HG03280 (cell line): ENCODE measurements around the gene SRPX.

Experiments used
- ATAC-seq: cut with Tn5 transposase; IDR thresholded peaks from one replicate; pipeline ENCODE4 v1.9.1; 2021; ENCODE audit warnings: mild to moderate bottlenecking, moderate library complexity; ENCODE audit not compliant: unreplicated experiment

SRPX gene

DNA sequence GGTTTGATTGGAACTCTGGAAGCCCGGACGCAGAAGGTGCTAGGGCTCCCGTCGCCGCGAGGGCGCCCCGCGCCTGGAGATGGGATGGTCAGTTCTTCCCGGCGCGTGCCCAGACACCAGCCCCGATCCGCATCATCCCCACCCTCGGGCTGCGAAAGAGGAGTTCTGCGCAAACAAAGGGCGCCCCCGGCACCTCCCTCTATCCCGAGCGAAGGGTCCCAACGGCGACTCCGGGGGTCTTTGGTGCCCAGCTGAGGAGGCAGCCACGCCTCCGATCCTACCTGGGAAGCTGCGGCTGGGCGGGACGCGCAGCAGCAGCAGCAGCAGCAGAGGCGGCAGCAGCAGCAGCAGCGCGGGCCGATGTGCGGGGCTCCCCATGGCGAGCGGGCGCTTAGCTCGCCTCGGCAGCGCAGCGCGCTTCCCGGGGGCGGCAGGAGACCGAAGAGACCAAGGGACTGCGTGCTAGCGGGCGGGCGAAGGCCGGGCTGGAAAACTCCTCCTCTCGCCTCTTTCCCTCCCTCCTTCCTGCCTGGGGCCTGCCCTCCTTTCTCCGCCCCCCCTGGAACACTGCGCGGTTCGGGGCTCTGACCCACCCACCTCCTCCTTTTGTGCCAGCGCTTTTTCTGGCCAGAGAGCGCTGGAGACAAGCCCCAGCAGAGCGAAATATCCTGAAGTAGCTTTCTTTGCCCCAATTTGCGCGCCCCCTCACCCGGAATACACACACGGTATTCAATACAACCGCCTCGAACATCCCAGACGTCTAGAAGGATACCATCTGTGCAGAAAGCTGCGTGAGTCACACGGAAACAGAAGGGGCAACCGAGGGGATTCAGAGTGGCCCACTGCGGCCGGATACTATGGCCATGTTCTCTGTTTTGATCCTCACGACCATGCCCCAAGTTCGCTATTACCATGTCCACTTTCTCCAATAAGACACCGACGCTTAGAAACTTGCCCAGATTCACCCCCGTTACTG is at the start of gene SRPX:
SRPX (minus strand) TSS at position 457 of the 976 bp plus-strand sequence; CDS start at position 378, 79 bp downstream.
- no peak for ATAC-seq

GRCh38 chrX:38268011-38268410 is 47.3 kb upstream of the SRPX start:
- ATAC-seq: no peak

- no peak for ATAC-seq
Observed at GRCh38 chrX:38262715-38263620, 42.3 kb upstream of the SRPX start.

DNA sequence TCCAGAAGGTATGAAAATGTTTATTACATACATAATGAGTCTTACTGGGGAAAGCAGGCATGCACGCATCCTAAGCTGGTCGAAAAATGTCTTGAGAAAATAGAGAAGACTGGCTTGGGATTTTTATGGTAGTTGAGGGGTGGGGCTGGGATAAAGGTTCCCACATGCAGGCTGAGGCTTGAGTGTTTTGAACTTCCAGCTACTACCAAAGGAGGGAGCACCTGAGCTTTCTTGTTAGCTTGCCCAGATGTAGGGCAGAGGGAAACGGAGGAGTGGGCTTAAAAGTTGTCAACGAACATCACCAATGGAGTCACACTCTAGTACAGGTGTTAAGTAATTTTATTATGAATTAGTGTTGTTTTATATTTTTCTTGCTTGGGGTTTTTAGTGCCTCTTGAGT is 39.6 kb upstream of the SRPX start:
- peak; percentile 60 for ATAC-seq

GRCh38 chrX:38256019-38256418 is 35.3 kb upstream of the SRPX start:
- ATAC-seq: no peak

DNA sequence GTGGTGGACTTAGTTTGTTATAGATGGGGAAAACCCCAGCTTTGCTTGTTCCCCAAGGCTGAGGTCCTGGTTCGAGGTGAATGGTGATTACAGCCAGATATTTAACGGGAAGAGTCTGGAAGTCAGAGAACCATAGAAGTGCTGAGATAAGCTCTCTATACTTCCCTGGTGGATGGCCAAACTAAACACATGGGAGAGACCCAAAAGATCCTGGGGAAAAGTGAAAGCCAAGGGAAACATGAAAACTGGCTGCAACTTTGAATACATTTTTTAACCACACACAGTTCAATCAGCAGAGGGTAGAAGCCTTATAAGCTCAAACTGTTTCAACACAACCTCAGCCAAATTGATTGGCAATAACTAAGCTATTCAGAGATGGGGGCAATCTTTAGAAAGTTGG is 29.3 kb upstream of the SRPX start:
- ATAC-seq: no peak

DNA sequence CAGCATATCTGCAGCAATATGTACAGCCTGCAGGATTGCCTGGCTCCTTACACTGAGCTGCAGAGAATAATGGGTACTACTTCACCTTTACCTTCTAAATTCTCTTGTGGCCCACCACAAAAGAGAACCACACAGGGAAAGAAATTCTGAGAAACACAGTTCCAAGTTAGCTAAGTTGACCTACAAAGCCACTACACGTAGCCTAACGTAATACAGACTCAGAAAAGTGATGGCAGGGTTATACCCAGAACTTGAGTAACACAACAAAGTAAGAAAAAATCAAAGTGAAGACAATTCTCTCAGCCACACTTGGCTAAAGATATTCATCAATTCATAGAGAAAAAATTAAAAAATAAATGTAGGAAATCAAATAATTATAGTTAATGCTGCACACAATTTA is 26.4 kb upstream of the SRPX start:
- ATAC-seq: no peak

DNA sequence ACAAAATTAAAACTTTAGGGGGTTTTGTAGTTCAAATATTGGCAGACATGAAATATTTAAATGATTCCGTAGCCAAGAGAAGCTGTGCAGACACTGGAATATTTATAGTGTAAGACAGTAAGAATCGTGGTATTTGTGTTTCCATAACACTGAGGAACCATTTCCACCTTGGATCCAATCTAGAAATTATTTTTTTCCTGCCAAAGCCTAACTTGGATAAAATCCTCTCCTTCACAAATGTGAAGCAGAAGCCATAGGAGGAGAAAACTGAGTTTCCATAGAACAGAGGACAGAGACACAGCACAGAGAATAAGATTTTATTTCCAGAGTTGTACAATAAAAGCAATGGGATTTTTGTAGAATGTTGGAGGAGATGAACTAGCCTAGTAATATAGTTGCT is 19.9 kb upstream of the SRPX start:
- no peak for ATAC-seq

- ATAC-seq: no peak
Observed at GRCh38 chrX:38236901-38237615, 16.4 kb upstream of the SRPX start.

GRCh38 chrX:38233891-38234667 is 13.4 kb upstream of the SRPX start:
- no peak for ATAC-seq

DNA sequence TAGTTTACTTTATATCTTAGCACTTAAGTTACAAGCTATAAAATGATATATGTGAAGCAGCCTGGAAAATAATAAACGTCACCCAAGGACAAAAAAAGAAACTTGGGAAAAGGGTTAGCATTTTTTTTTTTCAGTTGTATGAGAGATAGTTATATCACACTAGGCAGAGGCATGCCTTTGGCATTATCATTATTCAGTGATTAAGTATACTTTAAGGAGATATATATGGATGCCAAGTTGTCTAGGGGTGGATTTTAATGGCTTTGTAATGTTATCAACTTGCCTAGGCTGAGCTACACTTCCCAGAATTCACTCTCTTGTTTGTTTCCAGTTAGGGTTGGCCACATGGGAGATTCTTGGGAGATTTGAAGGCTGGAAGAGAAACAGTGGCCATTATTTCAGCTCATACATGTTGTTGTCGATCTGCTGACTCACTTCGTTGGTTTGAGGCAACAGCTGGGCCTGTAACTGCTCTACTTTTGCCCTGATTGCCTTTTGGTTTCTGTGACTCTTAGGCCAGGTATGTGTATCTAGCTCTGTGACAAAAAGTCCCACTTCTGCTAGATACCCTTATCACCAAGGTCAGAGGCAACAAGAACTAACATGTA is 11.5 kb upstream of the SRPX start:
- ATAC-seq: no peak

- no peak for ATAC-seq
Observed at GRCh38 chrX:38225093-38225492, 4.4 kb upstream of the SRPX start.

GRCh38 chrX:38224160-38224559 is 3.5 kb upstream of the SRPX start:
- ATAC-seq: no peak

DNA sequence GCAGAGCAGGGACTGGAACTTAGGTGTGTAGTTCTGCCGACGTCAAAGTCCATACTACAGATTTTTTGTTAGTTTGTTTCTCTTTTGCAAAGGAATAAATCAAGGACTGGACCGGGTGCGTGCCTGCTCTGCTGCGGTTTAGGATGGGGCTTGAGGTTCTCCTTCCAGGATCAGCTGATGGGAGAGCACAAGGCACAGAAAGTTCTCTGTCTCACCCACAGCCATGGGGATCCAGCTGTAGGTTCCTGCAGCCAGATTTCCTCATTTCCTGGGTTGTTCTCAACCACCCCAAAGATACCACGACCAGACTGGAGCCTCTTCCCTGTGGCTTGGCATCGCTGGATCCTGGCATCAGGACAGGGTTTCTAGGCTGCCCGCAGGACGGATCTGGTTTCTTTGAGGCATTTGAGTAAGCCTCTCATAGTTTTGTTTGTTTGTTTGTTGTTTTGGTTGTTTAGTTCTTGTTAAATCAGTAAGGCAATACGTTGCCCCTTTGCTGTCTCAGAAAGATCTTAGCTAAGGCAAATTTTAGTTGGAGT is 789 bp upstream of the SRPX start:
- no peak for ATAC-seq

GRCh38 chrX:38220024-38220414 is 652 bp downstream of the SRPX start:
- no peak for ATAC-seq

GRCh38 chrX:38216642-38217041 is 4.0 kb downstream of the SRPX start:
- ATAC-seq: peak; percentile 49

DNA sequence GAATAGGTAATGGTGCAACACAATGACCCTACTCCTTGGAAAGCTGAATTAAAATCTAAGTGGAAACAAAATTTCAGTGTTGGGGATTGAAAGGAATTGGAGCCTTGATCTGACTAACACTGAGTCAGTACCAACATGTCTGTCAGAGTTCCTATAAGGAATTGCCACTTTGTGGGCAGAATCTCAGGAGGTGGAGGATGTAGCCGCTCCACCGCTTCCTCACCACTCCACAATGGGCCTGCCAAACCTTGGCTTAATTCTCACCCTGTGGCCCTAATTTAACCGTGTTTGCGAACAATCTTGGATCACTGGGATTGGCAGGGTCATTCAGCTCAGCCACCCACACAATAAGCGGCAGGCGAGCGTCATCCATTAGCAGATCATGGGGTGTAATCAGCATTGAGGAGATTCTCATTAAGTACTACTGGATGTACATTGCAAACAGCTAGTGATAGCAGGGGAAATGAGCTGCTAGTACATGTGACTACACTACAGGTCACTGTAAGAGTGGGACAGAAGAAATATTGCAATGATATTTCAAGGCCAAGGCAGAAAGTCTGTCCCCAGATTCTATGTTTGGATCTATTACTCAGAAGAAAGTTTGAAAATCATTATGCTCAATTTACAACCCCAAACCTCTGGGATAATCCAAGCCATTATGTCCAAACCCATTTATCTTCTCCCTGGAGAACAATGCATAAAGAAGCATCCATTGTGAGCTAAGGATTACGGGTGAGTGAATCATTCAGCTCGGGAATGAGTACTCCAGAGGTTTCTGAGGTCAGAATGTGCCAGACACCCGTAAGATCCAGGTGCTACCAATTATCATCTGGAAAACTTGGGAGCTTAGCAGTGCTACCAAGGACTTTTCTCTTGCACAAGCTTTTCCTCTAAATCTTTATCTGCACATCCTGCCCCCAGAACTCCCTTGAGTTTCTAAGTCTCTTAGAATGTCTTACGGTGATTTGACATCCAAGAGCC is 5.8 kb downstream of the SRPX start:
- ATAC-seq: no peak

DNA sequence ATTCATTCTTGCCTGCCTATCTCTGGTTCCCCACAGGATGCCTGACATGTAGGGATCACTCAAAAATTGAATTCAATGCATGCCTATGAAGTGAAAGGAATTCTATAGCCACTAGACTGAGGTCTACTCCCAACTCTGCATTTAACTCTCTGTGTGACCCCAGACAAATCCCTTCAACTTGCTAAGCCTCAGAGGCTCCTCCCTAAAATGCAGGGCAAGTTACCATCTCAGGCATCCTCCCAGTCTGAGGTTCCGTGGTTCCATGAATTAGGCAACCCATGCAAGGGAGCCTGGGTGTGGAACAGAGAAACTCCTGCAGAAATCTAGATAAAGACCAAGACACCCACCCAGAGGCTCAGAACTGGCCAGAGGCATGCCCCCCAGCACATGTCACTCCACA is 6.6 kb downstream of the SRPX start:
- no peak for ATAC-seq
